Thyroid gland (tissue), 4 donors: ENCODE data around the gene TNS2. TPM values are rescaled to one million over a fixed set of nuclear protein-coding genes. Genes with fewer than 3 reads are reported as not detected.
A peak's percentile ranks its signal among the peaks of the same experiment; 100 is the strongest.

Experiments used
- DNase-seq, 2 donors: peaks; one replicate each; pipeline ENCODE4 v3.0.0-alpha.2; 2019
- H3K27ac ChIP-seq, 3 donors: fragments of 200-600 bp; sonication (generic); 1 replicate in 2 of 3; 2 replicates in 1 of 3; pipeline ENCODE4 v1.5.1; 2016 to 2019; ENCODE audit warnings: mild to moderate bottlenecking in 1 of 3, moderate library complexity in 1 of 3
- H3K27me3 ChIP-seq: fragments of 200-600 bp; sonication (generic); one replicate; pipeline ENCODE4 v1.5.1; 2019
- H3K36me3 ChIP-seq, 2 donors: fragments of 200-600 bp; sonication (generic); one replicate each; pipeline ENCODE4 v1.5.1; 2016 to 2019
- H3K4me1 ChIP-seq, 2 donors: fragments of 200-600 bp; sonication (generic); one replicate each; pipeline ENCODE4 v1.5.1; 2017 to 2019
- H3K4me3 ChIP-seq, 3 donors: fragments of 200-600 bp; sonication (generic); replicated peaks in 1 of 3; 1 replicate in 2 of 3; 2 replicates in 1 of 3; pipeline ENCODE4 v1.5.1; 2016; ENCODE audit warnings: mild to moderate bottlenecking in 1 of 3
- H3K9me3 ChIP-seq: fragments of 200-600 bp; sonication (generic); one replicate; pipeline ENCODE4 v1.5.1; 2017
- POLR2A ChIP-seq, 2 donors: fragments of 450-650 bp; IDR thresholded peaks; one replicate each; pipeline ENCODE4 v1.6.1; 2017; ENCODE audit warnings: antibody characterized with exemption in 2 of 2, mild to moderate bottlenecking in 2 of 2, moderate library complexity in 1 of 2
- WGBS, 2 donors: methylation state at CpG; one replicate each; pipeline ENCODE4 v1.1.5; 2017; 5-methylcytosine and 5-hydroxymethylcytosine counted together
- intact Hi-C: fragments of 100-400 bp; cut with DNase I; formaldehyde crosslinking; loops from one replicate; pipeline ENCODE4 v1.15.1; 2023
- total RNA-seq, 4 donors: library from RNA; depleted of rRNA; stranded (reverse); fragments of >200 nt; gene quantifications; one replicate each; pipeline ENCODE4 v1.2.3, GENCODE V29; 2016
- TF ChIP-seq, protein P1 (sequence below), 6 experiments: fragments of 200-600 bp in 3 of 6; fragments of 450-650 bp in 3 of 6; sonication (generic) in 3 of 6; IDR thresholded peaks; one replicate each; pipeline ENCODE4 v1.5.1; 2016 to 2019; ENCODE audit warnings: antibody characterized with exemption in 6 of 6, mild to moderate bottlenecking in 2 of 6, inconsistent platforms in 1 of 6, moderate library complexity in 1 of 6

Gene TNS2
- total RNA-seq, 4 donors from 2014 or later: 86.7 to 179 (median 114) TPM

DNA sequence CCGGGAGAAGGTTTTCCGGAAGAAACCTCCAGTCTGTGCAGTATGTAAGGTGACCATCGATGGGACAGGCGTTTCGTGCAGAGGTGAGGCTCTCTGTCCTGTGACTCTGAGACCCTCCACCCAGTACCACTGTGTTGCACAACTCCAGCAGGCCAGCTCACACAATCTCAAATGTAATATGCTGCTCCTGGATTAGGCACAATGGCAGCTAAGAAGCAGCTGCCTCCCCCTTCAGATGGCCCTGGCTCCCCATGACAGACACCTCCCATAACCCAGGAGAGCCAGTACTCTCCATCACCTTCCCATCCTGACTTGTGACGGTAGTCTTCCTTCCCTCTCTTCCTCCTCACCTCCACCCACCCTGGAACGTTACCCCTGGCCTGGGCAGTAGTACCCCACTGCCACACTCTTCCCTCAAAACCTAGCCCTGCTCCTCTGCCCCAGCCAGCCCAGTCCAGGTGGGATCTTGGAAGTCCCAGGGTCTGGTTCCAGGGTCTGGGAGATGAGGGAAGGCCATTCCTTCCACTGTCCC is 2.1 kb downstream of the TNS2 start:
- H3K27ac ChIP-seq: peak overlapping the region; percentile 98 to 100 (median 99)
- no peaks in the 10 kb centered on the region for H3K27me3 ChIP-seq
- peak overlapping the region in 1 of 3 donors; percentile 57 for H3K4me3 ChIP-seq
- 39 to 69% methylated on average over 5 to 7 of the region's 7 CpGs for WGBS, 2 donors
- no peaks in the 10 kb centered on the region for H3K9me3 ChIP-seq
- intact Hi-C loops: no loop called here
- peaks cover 70 to 74% of the 10 kb centered on the region in 2 donors for H3K4me1 ChIP-seq
- DNase-seq: no peak
- peaks cover 7 to 9% of the 10 kb centered on the region in 2 donors for H3K36me3 ChIP-seq
- no peak for TF ChIP-seq POLR2A (IDR thresholded peaks at IDR 0.05)
- TF ChIP-seq, protein P1, sequence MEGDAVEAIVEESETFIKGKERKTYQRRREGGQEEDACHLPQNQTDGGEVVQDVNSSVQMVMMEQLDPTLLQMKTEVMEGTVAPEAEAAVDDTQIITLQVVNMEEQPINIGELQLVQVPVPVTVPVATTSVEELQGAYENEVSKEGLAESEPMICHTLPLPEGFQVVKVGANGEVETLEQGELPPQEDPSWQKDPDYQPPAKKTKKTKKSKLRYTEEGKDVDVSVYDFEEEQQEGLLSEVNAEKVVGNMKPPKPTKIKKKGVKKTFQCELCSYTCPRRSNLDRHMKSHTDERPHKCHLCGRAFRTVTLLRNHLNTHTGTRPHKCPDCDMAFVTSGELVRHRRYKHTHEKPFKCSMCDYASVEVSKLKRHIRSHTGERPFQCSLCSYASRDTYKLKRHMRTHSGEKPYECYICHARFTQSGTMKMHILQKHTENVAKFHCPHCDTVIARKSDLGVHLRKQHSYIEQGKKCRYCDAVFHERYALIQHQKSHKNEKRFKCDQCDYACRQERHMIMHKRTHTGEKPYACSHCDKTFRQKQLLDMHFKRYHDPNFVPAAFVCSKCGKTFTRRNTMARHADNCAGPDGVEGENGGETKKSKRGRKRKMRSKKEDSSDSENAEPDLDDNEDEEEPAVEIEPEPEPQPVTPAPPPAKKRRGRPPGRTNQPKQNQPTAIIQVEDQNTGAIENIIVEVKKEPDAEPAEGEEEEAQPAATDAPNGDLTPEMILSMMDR (IDR thresholded peaks at IDR 0.05): no peak

DNA sequence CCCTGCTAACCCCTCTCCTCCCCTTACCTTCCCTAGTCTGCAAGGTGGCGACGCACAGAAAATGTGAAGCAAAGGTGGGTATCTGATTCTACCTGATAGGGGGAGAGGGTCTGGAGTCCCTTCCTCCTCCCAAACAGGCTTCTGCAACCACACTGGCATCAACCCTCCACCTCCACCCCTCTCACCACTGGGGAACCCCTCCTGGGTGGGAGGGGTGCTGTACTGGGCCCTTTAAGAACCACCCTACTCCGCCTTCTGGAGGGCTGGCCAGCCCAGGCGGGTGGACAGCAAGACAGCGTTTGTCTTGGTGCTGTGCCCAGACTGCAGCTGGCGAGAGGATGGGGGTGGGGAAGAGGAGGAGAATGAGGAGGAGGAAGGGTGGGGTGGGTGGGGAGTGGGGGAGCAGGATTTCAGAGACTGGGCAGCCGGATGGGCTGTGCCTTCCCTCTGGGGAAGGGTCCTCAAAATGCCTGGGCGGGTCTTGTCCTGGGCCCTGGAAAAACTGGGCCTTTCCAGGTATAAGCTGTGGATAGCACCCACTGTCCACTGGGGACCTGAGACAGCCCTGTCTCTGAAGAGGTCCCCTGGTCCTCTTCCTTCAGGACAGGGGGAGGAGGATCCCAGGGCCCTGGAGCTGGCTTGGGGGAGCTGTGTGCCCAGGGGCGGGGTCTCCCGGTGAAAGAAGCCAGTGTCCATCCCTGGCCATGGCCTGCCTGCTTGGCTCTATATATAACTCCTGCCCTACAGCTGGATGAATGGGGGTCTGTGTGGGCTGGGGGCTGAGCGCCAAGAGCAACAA is 2.8 kb downstream of the TNS2 start:
- Histone ChIP-seq H3K27ac (peak overlapping the region; percentile 98 to 100 (median 99)), H3K27me3 (no peaks in the 10 kb centered on the region), H3K36me3 (peaks cover 10 to 15% of the 10 kb centered on the region in 2 donors), H3K4me1 (peaks cover 69 to 74% of the 10 kb centered on the region in 2 donors), H3K9me3 (no peaks in the 10 kb centered on the region), H3K4me3 (peak overlapping the region in 1 of 3 donors; percentile 57)
- 31 to 36% methylated on average over 7 to 9 of the region's 11 CpGs for WGBS, 2 donors
- intact Hi-C loops: no loop called here
- peak; percentile 94 to 95 for DNase-seq
- peak in 1 of 2 donors; percentile 20 for TF ChIP-seq POLR2A (IDR thresholded peaks at IDR 0.05)
- TF ChIP-seq, protein P1 (IDR thresholded peaks at IDR 0.05): no peak

DNA sequence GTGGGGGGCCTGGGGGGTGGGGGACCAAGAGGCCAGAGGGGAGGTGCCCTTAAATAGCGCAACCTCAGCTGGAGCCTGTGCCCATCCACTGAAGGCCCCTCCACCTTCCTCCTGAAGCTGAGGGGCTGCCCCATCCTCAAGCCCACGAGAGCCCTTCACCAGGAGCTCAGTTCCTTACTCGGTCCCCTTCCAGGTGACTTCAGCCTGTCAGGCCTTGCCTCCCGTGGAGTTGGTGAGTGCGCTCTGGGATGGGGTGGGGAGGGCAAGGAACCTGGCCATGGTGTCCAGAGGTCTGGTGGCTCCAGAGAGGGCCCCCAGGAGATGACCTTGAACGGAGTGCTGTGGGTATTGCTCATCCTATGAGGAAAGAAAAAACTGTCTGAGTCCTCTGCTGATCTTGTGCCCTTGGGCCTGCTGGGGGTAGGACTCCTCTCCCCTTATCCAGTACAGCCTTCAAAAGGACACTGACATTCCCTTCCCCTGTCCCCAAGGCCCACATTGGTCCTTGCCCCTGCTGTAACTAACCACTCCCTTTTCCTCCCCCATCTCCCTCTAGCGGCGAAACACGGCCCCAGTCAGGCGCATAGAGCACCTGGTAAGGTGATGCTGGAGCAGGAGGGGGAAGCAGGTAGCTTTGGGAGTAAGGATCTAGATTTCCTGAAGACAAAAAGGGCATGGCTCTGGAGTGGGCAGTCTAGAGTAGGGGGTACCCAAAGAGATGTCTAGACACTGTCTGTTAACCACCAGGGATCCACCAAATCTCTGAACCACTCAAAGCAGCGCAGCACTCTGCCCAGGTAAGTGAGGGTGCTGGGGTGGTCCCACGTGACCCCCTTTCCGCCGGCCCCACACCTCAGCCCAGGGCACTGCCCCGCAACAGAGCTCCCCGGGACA is 3.6 kb downstream of the TNS2 start:
- no peak for TF ChIP-seq POLR2A (IDR thresholded peaks at IDR 0.05)
- TF ChIP-seq, protein P1 (IDR thresholded peaks at IDR 0.05): peak; percentile 42 to 88 (median 72)
- H3K4me3 ChIP-seq: peak overlapping the region in 1 of 3 donors; percentile 57
- H3K27ac ChIP-seq: peak overlapping the region; percentile 87 to 100 (median 98)
- H3K27me3 ChIP-seq: no peaks in the 10 kb centered on the region
- peaks cover 16 to 21% of the 10 kb centered on the region in 2 donors for H3K36me3 ChIP-seq
- peak; percentile 82 to 89 for DNase-seq
- 28 to 35% methylated on average over 9 to 11 of the region's 16 CpGs for WGBS, 2 donors
- no peaks in the 10 kb centered on the region for H3K9me3 ChIP-seq
- intact Hi-C loops: no loop called here
- H3K4me1 ChIP-seq: peaks cover 61 to 68% of the 10 kb centered on the region in 2 donors

DNA sequence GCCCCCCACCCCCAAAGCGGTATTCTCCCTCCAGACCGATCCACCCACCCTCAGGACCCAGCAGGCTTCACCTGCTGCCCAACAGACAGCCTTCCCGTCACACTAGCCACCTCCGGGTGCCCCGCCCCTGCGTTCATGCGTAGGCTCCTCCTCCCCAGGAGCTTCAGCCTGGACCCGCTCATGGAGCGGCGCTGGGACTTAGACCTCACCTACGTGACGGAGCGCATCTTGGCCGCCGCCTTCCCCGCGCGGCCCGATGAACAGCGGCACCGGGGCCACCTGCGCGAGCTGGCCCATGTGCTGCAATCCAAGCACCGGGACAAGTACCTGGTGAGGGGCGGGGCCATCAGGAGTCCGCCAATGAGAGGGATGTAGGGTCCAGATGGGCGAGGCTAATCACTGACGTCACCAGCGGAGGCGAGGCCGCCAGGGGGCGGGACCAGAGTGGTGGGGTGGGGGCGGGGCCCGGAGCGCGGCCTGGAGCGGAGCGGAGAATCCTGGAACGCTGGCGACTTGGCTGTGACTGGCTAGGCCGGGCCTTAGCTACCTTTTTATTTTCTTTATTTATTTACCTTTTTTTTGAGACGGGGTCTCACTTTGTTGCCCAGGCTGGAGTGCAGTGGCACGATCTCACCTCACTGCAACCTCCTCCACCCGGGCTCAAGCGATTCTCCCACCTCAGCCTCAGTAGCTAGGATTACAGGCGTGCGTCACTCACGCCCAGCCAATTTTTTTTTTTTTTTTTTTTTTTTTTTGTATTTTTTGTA is 4.4 kb downstream of the TNS2 start:
- Histone ChIP-seq H3K9me3 (no peaks in the 10 kb centered on the region), H3K27ac (peak overlapping the region; percentile 87 to 100 (median 98)), H3K27me3 (no peaks in the 10 kb centered on the region), H3K36me3 (peaks cover 24 to 27% of the 10 kb centered on the region in 2 donors), H3K4me3 (peak overlapping the region in 1 of 3 donors; percentile 57), H3K4me1 (peaks cover 52 to 60% of the 10 kb centered on the region in 2 donors)
- WGBS, 2 donors: 6 to 7% methylated on average over 23 to 35 of the region's 48 CpGs
- peak; percentile 98 to 99 for DNase-seq
- TF ChIP-seq, protein P1 (IDR thresholded peaks at IDR 0.05): peak in 1 of 6 experiments; percentile 2
- peak in 1 of 2 donors; percentile 95 for TF ChIP-seq POLR2A (IDR thresholded peaks at IDR 0.05)
- intact Hi-C loops: no loop called here
